Amniotic epithelial cell (primary cell): ENCODE data around the gene RBM24.

Experiments
- DNase-seq: peaks from one replicate; pipeline ENCODE4 v3.0.0-alpha.2; 2010; ENCODE audit warnings: low read depth

Gene RBM24

GRCh38 chr6:17343215-17343614 is 62.1 kb downstream of the RBM24 start:
- DNase-seq, result no peak
